Keratinocyte (primary cell): ENCODE measurements around the gene VCL. TPM values are rescaled to one million over a fixed set of nuclear protein-coding genes. Genes with fewer than 3 reads are reported as not detected.

Experiments used
- DNase-seq: peaks from one replicate; pipeline ENCODE4 v3.0.0-alpha.2; 2011; ENCODE audit warnings: low read depth, missing footprints, low spot score
- FAIRE-seq: peaks from 2 replicates; lab custom pipeline; 2011; peaks lifted over from hg19 to GRCh38; lab: Jason Lieb, UNC
- H2AFZ ChIP-seq: 2 replicates; pipeline ENCODE4 v1.6.0; 2012; ENCODE audit warnings: low read length, control low read depth, inconsistent platforms; ENCODE audit not compliant: control insufficient read depth
- H3K27ac ChIP-seq: 2 replicates; pipeline ENCODE4 v1.5.1; 2011; ENCODE audit warnings: low read length; ENCODE audit not compliant: control insufficient read depth, insufficient read depth
- H3K27me3 ChIP-seq: 3 replicates; pipeline ENCODE4 v1.6.0; 2011; ENCODE audit warnings: low read length; ENCODE audit not compliant: control insufficient read depth, insufficient read depth; ENCODE audit errors: extremely low read depth
- H3K36me3 ChIP-seq, 2 experiments: 2 replicates in 1 of 2; 3 replicates in 1 of 2; pipeline ENCODE4 v1.5.1; 2011; ENCODE audit warnings: low read length in 2 of 2, mild to moderate bottlenecking in 1 of 2; ENCODE audit not compliant: control insufficient read depth in 2 of 2, insufficient read depth in 2 of 2; ENCODE audit errors: extremely low read depth in 1 of 2
- H3K4me1 ChIP-seq: 3 replicates; pipeline ENCODE4 v1.5.1; 2011; ENCODE audit warnings: low read length; ENCODE audit not compliant: control insufficient read depth, insufficient read depth; ENCODE audit errors: extremely low read depth
- H3K4me2 ChIP-seq: 3 replicates; pipeline ENCODE4 v1.6.0; 2011; ENCODE audit warnings: low read depth, low read length; ENCODE audit not compliant: control insufficient read depth, insufficient read depth; ENCODE audit errors: extremely low read depth
- H3K4me3 ChIP-seq, 3 experiments: fragments of 200-600 bp in 1 of 3; sonication (generic) in 1 of 3; 2 replicates in 2 of 3; 3 replicates in 1 of 3; pipeline ENCODE4 v1.5.1; 2011 to 2016; ENCODE audit warnings: low read length in 3 of 3, mild to moderate bottlenecking in 3 of 3, control low read depth in 2 of 3, inconsistent platforms in 1 of 3, low read depth in 1 of 3, mixed read lengths in 1 of 3, mixed run types in 1 of 3, moderate library complexity in 1 of 3; ENCODE audit not compliant: control insufficient read depth in 2 of 3, insufficient read depth in 2 of 3; ENCODE audit errors: extremely low read depth in 1 of 3
- H3K79me2 ChIP-seq: 2 replicates; pipeline ENCODE4 v1.6.0; 2012; ENCODE audit warnings: low read length; ENCODE audit not compliant: control insufficient read depth, insufficient read depth
- H3K9ac ChIP-seq: 3 replicates; pipeline ENCODE4 v1.6.0; 2011; ENCODE audit warnings: low read length; ENCODE audit not compliant: control insufficient read depth, insufficient read depth; ENCODE audit errors: extremely low read depth
- H3K9me1 ChIP-seq: 3 replicates; pipeline ENCODE4 v1.6.0; 2011; ENCODE audit warnings: low read length; ENCODE audit not compliant: control insufficient read depth, insufficient read depth; ENCODE audit errors: extremely low read depth
- H3K9me3 ChIP-seq: 2 replicates; pipeline ENCODE4 v1.5.1; 2012; ENCODE audit warnings: low read depth, low read length; ENCODE audit not compliant: control insufficient read depth
- H4K20me1 ChIP-seq: 3 replicates; pipeline ENCODE4 v1.6.0; 2011; ENCODE audit warnings: low read length; ENCODE audit not compliant: control insufficient read depth, insufficient read depth; ENCODE audit errors: extremely low read depth
- EZH2 ChIP-seq: IDR thresholded peaks from one replicate; pipeline ENCODE4 v1.6.1; 2012; ENCODE audit warnings: inconsistent platforms, mild to moderate bottlenecking, low read length, moderate library complexity
- dilution Hi-C: fragments of 300-500 bp; cut with MboI; formaldehyde crosslinking; loops from one replicate; pipeline ENCODE4 v1.7.0; 2020; ENCODE audit warnings: low sequenced_read_pairs; ENCODE audit not compliant: extremely low pct_ligation_motif_present
- polyA plus RNA-seq, 5 experiments: library from polyadenylated mRNA; depleted of rRNA in 3 of 5; stranded (reverse) in 3 of 5; stranded (forward) in 1 of 5; unstranded in 1 of 5; fragments of >200 nt; gene quantifications; 1 replicate in 1 of 5; 2 replicates in 3 of 5; 3 replicates in 1 of 5; pipeline versions ENCODE4 v1.2.1 to v1.2.3, GENCODE V29; 2011 to 2012; ENCODE audit warnings: missing spikeins in 2 of 5, low read depth in 1 of 5, low replicate concordance in 1 of 5
- TF ChIP-seq, protein P1 (sequence below), 3 experiments: IDR thresholded peaks in 1 of 3; conservative IDR thresholded peaks in 1 of 3; optimal IDR thresholded peaks in 1 of 3; 2 replicates in 2 of 3; 3 replicates in 1 of 3; pipeline versions ENCODE3 to v1.5.1; 2011; ENCODE audit warnings: low read length in 3 of 3, mild to moderate bottlenecking in 3 of 3, moderate library complexity in 2 of 3, control low read depth in 1 of 3, inconsistent platforms in 1 of 3; ENCODE audit not compliant: insufficient read depth in 2 of 3; ENCODE audit errors: extremely low read depth in 1 of 3

VCL gene
- polyA plus RNA-seq, 1 donor (not counting 4 experiments of a cell fraction or from before 2014, with no cell fraction given), result 102 TPM

DNA sequence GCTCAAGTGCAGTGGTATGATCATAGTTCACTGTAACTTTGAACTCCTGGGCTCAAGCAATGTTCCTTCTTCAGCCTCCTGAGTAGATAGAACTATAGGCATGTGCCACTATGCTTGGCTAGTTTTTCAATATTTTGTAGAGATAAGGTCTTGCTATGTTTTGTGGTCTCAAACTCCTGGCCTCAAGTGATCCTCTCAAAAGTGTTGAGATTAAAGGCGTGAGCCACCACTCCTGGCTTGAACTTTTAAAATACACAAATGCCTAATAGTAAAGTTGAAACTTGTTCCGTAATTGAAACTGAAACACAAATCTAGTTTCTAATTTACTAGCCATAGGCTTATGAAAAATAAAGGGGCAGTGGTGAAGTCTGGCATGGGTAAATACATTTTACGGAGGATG, 87.0 kb downstream of the VCL start:
- no peak overlapping the region for H3K27ac ChIP-seq
- H3K9me3 ChIP-seq, result no peaks in the 10 kb centered on the region
- TF ChIP-seq, protein P1, sequence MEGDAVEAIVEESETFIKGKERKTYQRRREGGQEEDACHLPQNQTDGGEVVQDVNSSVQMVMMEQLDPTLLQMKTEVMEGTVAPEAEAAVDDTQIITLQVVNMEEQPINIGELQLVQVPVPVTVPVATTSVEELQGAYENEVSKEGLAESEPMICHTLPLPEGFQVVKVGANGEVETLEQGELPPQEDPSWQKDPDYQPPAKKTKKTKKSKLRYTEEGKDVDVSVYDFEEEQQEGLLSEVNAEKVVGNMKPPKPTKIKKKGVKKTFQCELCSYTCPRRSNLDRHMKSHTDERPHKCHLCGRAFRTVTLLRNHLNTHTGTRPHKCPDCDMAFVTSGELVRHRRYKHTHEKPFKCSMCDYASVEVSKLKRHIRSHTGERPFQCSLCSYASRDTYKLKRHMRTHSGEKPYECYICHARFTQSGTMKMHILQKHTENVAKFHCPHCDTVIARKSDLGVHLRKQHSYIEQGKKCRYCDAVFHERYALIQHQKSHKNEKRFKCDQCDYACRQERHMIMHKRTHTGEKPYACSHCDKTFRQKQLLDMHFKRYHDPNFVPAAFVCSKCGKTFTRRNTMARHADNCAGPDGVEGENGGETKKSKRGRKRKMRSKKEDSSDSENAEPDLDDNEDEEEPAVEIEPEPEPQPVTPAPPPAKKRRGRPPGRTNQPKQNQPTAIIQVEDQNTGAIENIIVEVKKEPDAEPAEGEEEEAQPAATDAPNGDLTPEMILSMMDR (optimal IDR thresholded peaks at IDR 0.05 in 1 of 3, IDR thresholded peaks at IDR 0.05 in 1 of 3, conservative IDR thresholded peaks at IDR 0.05 in 1 of 3; ENCODE audit: extremely low read depth in 1 of 3, insufficient read depth in 2 of 3, low read length in 3 of 3), result no peak
- TF ChIP-seq EZH2, result no peak
- H3K4me1 ChIP-seq, result peaks cover 8% of the 10 kb centered on the region
- no peaks in the 10 kb centered on the region for H4K20me1 ChIP-seq
- H3K9me1 ChIP-seq, result no peaks in the 10 kb centered on the region
- dilution Hi-C loops, result no loop called here
- FAIRE-seq (no peak), DNase-seq (no peak)
- H3K36me3 ChIP-seq, result peaks cover 14% of the 10 kb centered on the region in 2 experiments
- H2AFZ ChIP-seq, result no peak overlapping the region
- H3K27me3 ChIP-seq, result no peaks in the 10 kb centered on the region
- H3K9ac ChIP-seq, result no peak overlapping the region
- no peak overlapping the region for H3K4me2 ChIP-seq
- peaks cover 6% of the 10 kb centered on the region for H3K79me2 ChIP-seq
- no peak overlapping the region for H3K4me3 ChIP-seq

- Histone ChIP-seq H3K36me3 (peaks cover 14 to 20% of the 10 kb centered on the region in 2 experiments), H4K20me1 (no peaks in the 10 kb centered on the region), H3K9me3 (no peaks in the 10 kb centered on the region), H3K4me1 (no peaks in the 10 kb centered on the region), H3K9ac (no peak overlapping the region), H3K4me2 (no peak overlapping the region), H2AFZ (no peak overlapping the region), H3K4me3 (no peak overlapping the region), H3K79me2 (peaks cover 3% of the 10 kb centered on the region), H3K27ac (no peak overlapping the region), H3K27me3 (no peaks in the 10 kb centered on the region), H3K9me1 (no peaks in the 10 kb centered on the region)
- TF ChIP-seq, protein P1 (optimal IDR thresholded peaks at IDR 0.05 in 1 of 3, IDR thresholded peaks at IDR 0.05 in 1 of 3, conservative IDR thresholded peaks at IDR 0.05 in 1 of 3; ENCODE audit: extremely low read depth in 1 of 3, insufficient read depth in 2 of 3, low read length in 3 of 3), result no peak
- TF ChIP-seq EZH2, result no peak
- dilution Hi-C loops, result no loop called here
- FAIRE-seq, result peak; percentile 26
- DNase-seq, result no peak
These were observed 88.4 kb downstream of the VCL start for GRCh38 chr10:74086317-74086716.
